Astrocyte of the cerebellum (primary cell): ENCODE results near the gene COL4A2.

Experiments used
- DNase-seq: peaks from one replicate; pipeline ENCODE4 v3.0.0-alpha.2; 2011; ENCODE audit warnings: low read depth
- H3K4me3 ChIP-seq: 2 replicates; pipeline ENCODE4 v1.5.1; 2011; ENCODE audit warnings: mild to moderate bottlenecking, low read depth, low read length, moderate library complexity
- CTCF ChIP-seq: IDR thresholded peaks from 2 replicates; pipeline ENCODE4 v1.5.1; 2012; ENCODE audit warnings: low read length, low read depth, moderate library complexity, mild to moderate bottlenecking; ENCODE audit errors: missing control alignments
- in situ Hi-C: cut with HindIII; loops from 2 replicates; pipeline ENCODE4 v1.10.0; 2017; ENCODE audit warnings: low sequenced_read_pairs

The COL4A2 gene

DNA sequence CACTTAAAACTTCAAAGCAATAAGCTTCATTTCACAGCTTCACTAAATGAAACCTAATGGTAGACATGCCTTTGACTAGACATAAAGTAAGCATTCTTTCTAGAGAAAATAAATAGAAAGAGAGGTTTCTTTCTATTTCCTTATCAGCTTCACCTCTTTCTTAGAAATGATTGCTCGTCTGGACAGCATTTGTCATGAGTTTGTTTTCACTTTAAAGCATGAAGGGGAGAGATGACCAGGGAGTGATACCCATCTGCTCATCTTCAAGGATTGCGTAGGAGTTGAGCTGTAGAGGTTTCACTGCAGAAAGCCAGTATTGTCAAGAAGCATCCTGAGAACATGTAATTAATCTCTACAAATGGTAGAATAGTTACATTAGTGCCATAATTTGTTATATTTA is 61.3 kb downstream of the COL4A2 start:
- no peak overlapping the region for H3K4me3 ChIP-seq
- no peak for TF ChIP-seq CTCF
- in situ Hi-C loops = no loop called here
- DNase-seq = no peak

DNA sequence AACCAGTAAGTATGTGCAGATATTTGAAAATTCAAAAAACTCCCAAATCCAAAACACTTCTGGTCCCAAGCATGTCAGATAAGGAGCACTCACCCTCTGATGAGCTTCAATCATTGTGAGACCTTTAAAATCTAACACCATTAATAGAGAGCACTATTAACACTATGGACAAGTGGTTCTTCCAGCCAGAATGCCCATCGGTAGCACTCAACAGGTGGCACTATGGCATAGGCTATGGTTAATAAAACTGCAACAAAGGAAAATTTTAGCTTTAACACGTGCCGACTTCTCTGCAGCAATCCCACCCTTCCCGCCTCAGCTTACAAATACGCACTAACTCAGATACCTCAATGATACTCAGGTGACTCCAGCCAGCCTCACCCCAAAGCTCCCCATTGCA is 62.3 kb downstream of the COL4A2 start:
- no peak overlapping the region for H3K4me3 ChIP-seq
- DNase-seq = no peak
- in situ Hi-C loops = no loop called here
- no peak for TF ChIP-seq CTCF

GRCh38 chr13:110371550-110372465 is 64.7 kb downstream of the COL4A2 start:
- no peak overlapping the region for H3K4me3 ChIP-seq
- in situ Hi-C loops = no loop called here
- DNase-seq = no peak
- TF ChIP-seq CTCF = no peak

GRCh38 chr13:110372676-110373075 is 65.6 kb downstream of the COL4A2 start:
- no peak overlapping the region for H3K4me3 ChIP-seq
- in situ Hi-C loops = no loop called here
- DNase-seq = no peak
- no peak for TF ChIP-seq CTCF

DNA sequence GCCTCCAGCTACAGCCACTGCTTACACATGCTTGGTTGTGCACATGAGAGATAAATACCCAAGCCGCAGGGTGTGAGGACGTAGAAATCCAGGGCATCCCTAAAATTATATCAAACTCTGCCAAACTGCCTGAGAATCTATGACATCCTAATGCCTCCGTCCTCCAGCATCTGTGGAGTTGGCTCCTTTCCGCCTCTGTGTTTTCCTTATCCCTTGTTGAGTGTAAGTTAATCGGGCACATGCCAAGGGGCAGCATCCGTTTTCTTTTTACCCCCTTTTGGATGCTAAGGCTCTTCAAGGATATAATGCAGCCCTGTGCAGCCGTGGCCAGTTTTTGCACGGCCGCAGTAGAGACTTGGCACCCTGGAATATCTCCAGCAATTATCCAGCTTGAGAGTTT is 66.5 kb downstream of the COL4A2 start:
- in situ Hi-C loops = no loop called here
- no peak overlapping the region for H3K4me3 ChIP-seq
- TF ChIP-seq CTCF = no peak
- DNase-seq = no peak

GRCh38 chr13:110374431-110375370 is 67.6 kb downstream of the COL4A2 start:
- no peak for DNase-seq
- in situ Hi-C loops = no loop called here
- TF ChIP-seq CTCF = no peak
- no peak overlapping the region for H3K4me3 ChIP-seq
